Chondrocyte (in vitro differentiated cells): ENCODE results near the gene GTPBP4. TPM values are rescaled to one million over a fixed set of nuclear protein-coding genes. Genes with fewer than 3 reads are reported as not detected.
A peak's percentile ranks its signal among the peaks of the same experiment; 100 is the strongest.
"Not testable (repeated sequence)": the region's sequence is repeated elsewhere in the genome, so short reads cannot be mapped to it uniquely, and the experiment has no call there.

ENCODE experiments used
- DNase-seq: peaks from one replicate; pipeline ENCODE4 v3.0.0; 2021; ENCODE audit warnings: mixed read lengths, low spot score
- H3K27ac Mint-ChIP-seq: one replicate; pipeline ENCODE4 v1.8.0; 2021; ENCODE audit warnings: mild to moderate bottlenecking, moderate library complexity, mixed read lengths; ENCODE audit not compliant: unreplicated experiment
- H3K27me3 Mint-ChIP-seq: 2 replicates; pipeline ENCODE4 v1.8.0; 2021; ENCODE audit warnings: low read depth, mixed read lengths
- H3K36me3 Mint-ChIP-seq: 2 replicates; pipeline ENCODE4 v1.8.0; 2021; ENCODE audit warnings: low read depth, mixed read lengths
- H3K4me1 Mint-ChIP-seq: 2 replicates; pipeline ENCODE4 v1.8.0; 2021; ENCODE audit warnings: low read depth, mild to moderate bottlenecking, mixed read lengths
- H3K4me3 Mint-ChIP-seq: one replicate; pipeline ENCODE4 v1.8.0; 2021; ENCODE audit warnings: mild to moderate bottlenecking, moderate library complexity, mixed read lengths; ENCODE audit not compliant: unreplicated experiment
- H3K9me3 Mint-ChIP-seq: 2 replicates; pipeline ENCODE4 v1.8.0; 2021; ENCODE audit warnings: low read depth, mixed read lengths
- total RNA-seq: library from RNA; stranded (reverse); gene quantifications from 3 replicates; pipeline ENCODE4 v1.2.1, GENCODE V29; 2021
- TF ChIP-seq, protein P1 (sequence below): fragments of 200-600 bp; sonication (generic); IDR thresholded peaks from 2 replicates; pipeline ENCODE4 v1.5.0; 2021; ENCODE audit warnings: antibody characterized with exemption, mild to moderate bottlenecking, moderate library complexity

Gene GTPBP4
- total RNA-seq, 1 donor from 2014 or later = 48.5 TPM

DNA sequence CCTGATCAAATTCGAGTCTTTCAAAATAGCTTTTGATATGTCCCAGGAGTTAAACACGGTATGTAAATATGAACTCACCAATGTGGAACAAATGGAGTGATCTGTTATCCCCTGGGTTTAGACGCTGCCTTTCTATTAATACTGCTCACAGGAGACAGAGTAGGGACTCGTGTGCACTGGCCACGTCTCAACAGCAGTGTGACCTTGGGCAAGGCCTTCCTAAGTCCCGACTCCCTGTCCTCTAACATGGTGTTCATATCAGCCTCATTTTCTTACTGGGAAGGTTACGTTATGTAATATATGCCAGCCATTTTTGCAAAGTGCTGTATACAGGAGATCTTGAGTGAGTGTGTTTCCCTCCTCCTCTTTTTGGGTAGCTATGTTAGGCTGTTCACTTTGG, 69.8 kb downstream of the GTPBP4 start:
- peak overlapping the region; percentile 89 for H3K4me3 Mint-ChIP-seq
- H3K27ac Mint-ChIP-seq = no peak overlapping the region
- no peaks in the 10 kb centered on the region for H3K27me3 Mint-ChIP-seq
- no peaks in the 10 kb centered on the region for H3K36me3 Mint-ChIP-seq
- no peak for DNase-seq
- TF ChIP-seq, protein P1, sequence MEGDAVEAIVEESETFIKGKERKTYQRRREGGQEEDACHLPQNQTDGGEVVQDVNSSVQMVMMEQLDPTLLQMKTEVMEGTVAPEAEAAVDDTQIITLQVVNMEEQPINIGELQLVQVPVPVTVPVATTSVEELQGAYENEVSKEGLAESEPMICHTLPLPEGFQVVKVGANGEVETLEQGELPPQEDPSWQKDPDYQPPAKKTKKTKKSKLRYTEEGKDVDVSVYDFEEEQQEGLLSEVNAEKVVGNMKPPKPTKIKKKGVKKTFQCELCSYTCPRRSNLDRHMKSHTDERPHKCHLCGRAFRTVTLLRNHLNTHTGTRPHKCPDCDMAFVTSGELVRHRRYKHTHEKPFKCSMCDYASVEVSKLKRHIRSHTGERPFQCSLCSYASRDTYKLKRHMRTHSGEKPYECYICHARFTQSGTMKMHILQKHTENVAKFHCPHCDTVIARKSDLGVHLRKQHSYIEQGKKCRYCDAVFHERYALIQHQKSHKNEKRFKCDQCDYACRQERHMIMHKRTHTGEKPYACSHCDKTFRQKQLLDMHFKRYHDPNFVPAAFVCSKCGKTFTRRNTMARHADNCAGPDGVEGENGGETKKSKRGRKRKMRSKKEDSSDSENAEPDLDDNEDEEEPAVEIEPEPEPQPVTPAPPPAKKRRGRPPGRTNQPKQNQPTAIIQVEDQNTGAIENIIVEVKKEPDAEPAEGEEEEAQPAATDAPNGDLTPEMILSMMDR = no peak
- H3K9me3 Mint-ChIP-seq = no peaks in the 10 kb centered on the region
- peaks cover 61% of the 10 kb centered on the region for H3K4me1 Mint-ChIP-seq

DNA sequence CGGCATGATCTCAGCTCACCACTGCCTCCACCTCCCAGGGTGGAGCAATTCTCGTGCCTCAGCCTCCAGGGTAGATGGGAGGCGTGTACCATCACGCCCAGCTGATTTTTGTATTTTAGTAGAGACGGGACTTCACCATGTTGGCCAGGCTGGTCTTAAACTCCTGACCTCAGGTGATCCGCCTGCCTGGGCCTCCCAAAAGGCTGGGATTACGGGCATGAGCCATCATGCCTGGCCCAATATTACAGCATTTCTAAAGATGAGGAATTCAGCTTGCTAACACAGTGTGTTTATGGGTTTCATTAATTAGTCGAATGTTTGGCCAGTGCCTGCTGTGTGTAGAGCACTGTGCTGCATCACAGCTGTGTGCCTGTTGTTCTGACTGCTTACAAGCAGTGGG, 71.7 kb downstream of the GTPBP4 start:
- Mint-ChIP-seq H3K27ac (no peak overlapping the region), H3K27me3 (no peaks in the 10 kb centered on the region), H3K9me3 (no peaks in the 10 kb centered on the region), H3K36me3 (peaks cover 7% of the 10 kb centered on the region), H3K4me1 (peaks cover 42% of the 10 kb centered on the region), H3K4me3 (no peak overlapping the region)
- DNase-seq = no peak
- TF ChIP-seq, protein P1 = no peak

DNA sequence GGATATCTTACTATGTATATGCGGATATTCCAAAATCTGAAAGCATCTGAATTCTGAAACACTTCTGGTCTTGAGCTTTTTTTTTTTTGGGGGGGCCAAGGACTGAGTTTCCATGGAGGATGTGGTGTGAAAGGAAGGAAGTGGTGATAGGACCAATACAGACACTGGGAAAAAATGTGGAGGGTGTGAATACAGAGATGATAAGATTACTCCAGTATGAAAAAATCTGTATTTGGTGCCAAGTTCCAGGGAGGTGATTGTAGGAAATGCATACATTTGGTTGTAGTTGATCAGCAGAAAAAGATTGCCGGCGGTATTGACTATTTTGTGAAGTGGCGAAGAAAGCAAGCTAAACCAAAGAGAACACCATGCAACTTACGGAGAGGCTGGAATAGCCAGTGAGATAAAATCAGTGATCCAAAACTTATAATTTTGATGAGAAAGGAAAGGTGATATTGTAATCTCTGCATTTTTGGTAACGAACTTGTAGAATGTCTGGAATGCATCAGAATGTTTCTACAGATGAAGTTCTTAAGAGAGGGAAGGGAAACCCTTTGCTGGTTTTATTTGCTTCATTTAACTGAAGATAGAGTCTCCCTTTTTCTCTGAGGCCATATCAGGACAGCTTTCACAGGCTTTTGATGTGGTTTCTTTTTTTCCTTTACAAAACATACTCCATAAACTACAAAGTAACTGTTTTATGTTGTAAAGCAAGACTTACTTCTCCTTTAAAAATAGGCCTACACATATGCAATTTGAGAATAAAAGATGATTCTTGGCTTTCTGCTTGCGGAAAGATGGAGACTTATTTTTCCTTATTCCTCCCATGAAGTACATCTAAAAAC, 73.9 kb downstream of the GTPBP4 start:
- peaks cover 29% of the 10 kb centered on the region for H3K4me1 Mint-ChIP-seq
- peak overlapping the region; percentile 62 for H3K27ac Mint-ChIP-seq
- DNase-seq = no peak
- H3K27me3 Mint-ChIP-seq = no peaks in the 10 kb centered on the region
- no peaks in the 10 kb centered on the region for H3K9me3 Mint-ChIP-seq
- H3K36me3 Mint-ChIP-seq = peaks cover 10% of the 10 kb centered on the region
- TF ChIP-seq, protein P1 = no peak
- no peak overlapping the region for H3K4me3 Mint-ChIP-seq

DNA sequence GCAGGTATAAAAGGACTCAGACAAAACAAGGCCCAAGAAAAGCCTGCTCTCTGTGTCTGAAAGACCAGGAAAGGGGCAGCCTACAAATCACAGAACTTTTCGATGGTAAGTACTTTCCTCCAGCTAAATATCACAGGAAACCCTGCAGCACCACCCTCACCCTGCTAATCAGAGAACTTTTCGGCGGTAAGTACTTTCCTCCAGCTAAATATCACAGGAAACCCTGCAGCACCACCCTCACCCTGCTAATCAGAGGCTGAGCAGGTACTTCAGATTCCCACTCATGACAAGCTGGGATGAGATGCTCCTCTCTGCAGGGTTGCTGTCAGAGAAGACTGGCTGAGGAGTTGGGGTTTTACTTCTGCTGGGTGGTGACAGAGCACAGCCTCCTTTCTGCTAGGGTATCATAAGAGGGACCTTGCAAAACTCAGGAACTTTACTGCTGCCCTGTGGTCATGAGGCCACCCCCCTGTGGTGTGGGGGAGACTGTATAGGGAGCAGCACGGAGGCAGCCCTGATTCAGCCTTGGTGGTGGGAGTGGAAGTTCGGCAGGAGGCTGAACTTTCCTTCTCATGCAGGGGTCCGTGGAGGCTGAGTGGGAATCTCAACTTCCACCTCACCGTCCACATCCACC, 75.1 kb downstream of the GTPBP4 start:
- peaks cover 10% of the 10 kb centered on the region for H3K36me3 Mint-ChIP-seq
- peaks cover 18% of the 10 kb centered on the region for H3K4me1 Mint-ChIP-seq
- no peaks in the 10 kb centered on the region for H3K27me3 Mint-ChIP-seq
- TF ChIP-seq, protein P1 = no peak
- H3K9me3 Mint-ChIP-seq = no peaks in the 10 kb centered on the region
- no peak for DNase-seq
- no peak overlapping the region for H3K4me3 Mint-ChIP-seq
- H3K27ac Mint-ChIP-seq = no peak overlapping the region

DNA sequence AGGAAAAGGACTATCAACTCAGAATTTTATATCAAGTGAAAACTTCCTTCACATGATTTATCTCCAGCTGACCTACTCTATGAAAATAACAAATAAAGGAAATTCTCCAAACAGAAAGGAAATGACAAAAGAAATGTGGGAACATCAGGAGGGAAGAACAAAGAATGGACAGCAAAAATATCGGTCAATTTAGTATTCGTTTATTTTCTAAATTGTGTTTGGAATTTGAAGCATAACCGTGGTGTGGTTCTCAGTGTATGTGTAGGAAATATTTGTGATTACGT, 76.7 kb downstream of the GTPBP4 start:
- peaks cover 25% of the 10 kb centered on the region for H3K4me1 Mint-ChIP-seq
- no peaks in the 10 kb centered on the region for H3K9me3 Mint-ChIP-seq
- TF ChIP-seq, protein P1 = no peak
- H3K27me3 Mint-ChIP-seq = no peaks in the 10 kb centered on the region
- no peak overlapping the region for H3K4me3 Mint-ChIP-seq
- H3K36me3 Mint-ChIP-seq = peaks cover 10% of the 10 kb centered on the region
- no peak for DNase-seq
- H3K27ac Mint-ChIP-seq = no peak overlapping the region

DNA sequence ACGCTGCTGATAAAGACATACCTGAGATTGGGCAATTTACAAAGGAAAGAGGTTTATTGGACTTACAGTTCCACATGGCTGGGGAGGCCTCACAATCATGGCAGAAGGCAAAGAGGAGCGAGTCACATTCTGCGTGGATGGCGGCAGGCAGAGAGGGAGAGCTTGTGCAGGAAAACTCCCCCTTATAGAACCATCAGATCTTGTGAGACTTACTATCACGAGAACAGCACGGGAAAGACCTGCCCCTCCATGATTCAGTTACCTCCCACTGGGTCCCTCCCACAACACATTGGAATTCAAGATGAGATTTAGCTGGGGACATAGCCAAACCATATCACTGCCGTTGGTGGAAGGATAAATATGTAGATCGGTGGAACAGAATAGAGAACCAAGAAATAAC, 78.5 kb downstream of the GTPBP4 start:
- DNase-seq, H3K27me3 Mint-ChIP-seq, H3K27ac Mint-ChIP-seq, H3K36me3 Mint-ChIP-seq, H3K9me3 Mint-ChIP-seq, H3K4me3 Mint-ChIP-seq: not testable (repeated sequence)
- peaks cover 20% of the 10 kb centered on the region for H3K4me1 Mint-ChIP-seq
